ENCODE results near the gene INO80.

DNA sequence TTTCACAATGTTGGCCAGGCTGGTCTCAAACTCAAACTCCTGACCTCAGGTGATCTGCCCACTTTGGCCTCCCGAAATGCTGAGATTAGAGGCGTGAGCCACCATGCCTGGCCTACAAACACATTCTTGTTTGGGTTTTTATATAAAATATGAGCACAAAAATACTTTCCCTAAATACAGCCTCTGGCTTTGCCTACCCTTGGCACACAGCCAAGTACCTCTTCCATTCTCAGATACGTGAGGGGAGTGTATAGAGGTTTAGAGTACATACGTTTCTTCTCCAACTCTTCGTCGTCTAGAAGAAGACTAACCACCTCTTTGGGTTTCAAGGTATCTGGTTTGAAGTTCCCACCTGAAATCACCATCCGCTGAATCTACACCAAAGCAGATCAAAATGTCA is 129.3 kb downstream of the INO80 start:
- no peak for TF ChIP-seq CTCF (IDR thresholded peaks at IDR 0.05)
- TF ChIP-seq POLR2A (IDR thresholded peaks at IDR 0.05): no peak

All from prostate gland (tissue), 2 donors.